Astrocyte (in vitro differentiated cells and primary cell): Measurements from ENCODE around the gene ZFAND6. TPM values are rescaled to one million over a fixed set of nuclear protein-coding genes. Genes with fewer than 3 reads are reported as not detected.
A peak's percentile ranks its signal among the peaks of the same experiment; 100 is the strongest.

Experiments used
- DNase-seq: peaks from one replicate; pipeline ENCODE4 v3.0.0-alpha.2; 2010; ENCODE audit warnings: low read depth
- FAIRE-seq: peaks from 2 replicates; lab custom pipeline; 2011; peaks lifted over from hg19 to GRCh38; lab: Jason Lieb, UNC
- H2AFZ ChIP-seq: 2 replicates; pipeline ENCODE4 v1.6.0; 2012; ENCODE audit warnings: low read depth, low read length, inconsistent platforms
- H3K27ac ChIP-seq: 2 replicates; pipeline ENCODE4 v1.5.1; 2011; ENCODE audit warnings: low read depth, low read length, inconsistent platforms
- H3K27me3 ChIP-seq: 2 replicates; pipeline ENCODE4 v1.6.0; 2011; ENCODE audit warnings: low read length, inconsistent platforms; ENCODE audit not compliant: insufficient read depth
- H3K36me3 ChIP-seq: 2 replicates; pipeline ENCODE4 v1.5.1; 2011; ENCODE audit warnings: low read length, inconsistent platforms; ENCODE audit not compliant: insufficient read depth
- H3K4me1 ChIP-seq: 2 replicates; pipeline ENCODE4 v1.5.1; 2011; ENCODE audit warnings: low read length, inconsistent platforms; ENCODE audit not compliant: insufficient read depth
- H3K4me2 ChIP-seq: 2 replicates; pipeline ENCODE4 v1.6.0; 2012; ENCODE audit warnings: low read length, inconsistent platforms
- H3K4me3 ChIP-seq: 2 replicates; pipeline ENCODE4 v1.5.1; 2011; ENCODE audit warnings: low read depth, mild to moderate bottlenecking, low read length, inconsistent platforms; ENCODE audit not compliant: insufficient read depth
- H3K79me2 ChIP-seq: 2 replicates; pipeline ENCODE4 v1.6.0; 2012; ENCODE audit warnings: mild to moderate bottlenecking, low read length, inconsistent platforms; ENCODE audit not compliant: insufficient read depth
- H3K9ac ChIP-seq: 2 replicates; pipeline ENCODE4 v1.6.0; 2012; ENCODE audit warnings: mild to moderate bottlenecking, low read length, inconsistent platforms
- H3K9me3 ChIP-seq: 2 replicates; pipeline ENCODE4 v1.5.1; 2012; ENCODE audit warnings: low read depth, mild to moderate bottlenecking, low read length, inconsistent platforms; ENCODE audit not compliant: insufficient read depth
- H4K20me1 ChIP-seq: 2 replicates; pipeline ENCODE4 v1.6.0; 2012; ENCODE audit warnings: low read length, inconsistent platforms; ENCODE audit not compliant: insufficient read depth
- H3K27ac Mint-ChIP-seq: one replicate; pipeline ENCODE4 v1.8.0; 2021; ENCODE audit warnings: mild to moderate bottlenecking, mixed read lengths; ENCODE audit not compliant: unreplicated experiment
- H3K27me3 Mint-ChIP-seq: one replicate; pipeline ENCODE4 v1.8.0; 2021; ENCODE audit warnings: low read depth, mixed read lengths; ENCODE audit not compliant: unreplicated experiment
- H3K36me3 Mint-ChIP-seq: one replicate; pipeline ENCODE4 v1.8.0; 2021; ENCODE audit warnings: low read depth, mixed read lengths; ENCODE audit not compliant: unreplicated experiment
- H3K4me1 Mint-ChIP-seq: one replicate; pipeline ENCODE4 v1.8.0; 2021; ENCODE audit warnings: low read depth, mixed read lengths; ENCODE audit not compliant: unreplicated experiment
- H3K4me3 Mint-ChIP-seq: one replicate; pipeline ENCODE4 v1.8.0; 2021; ENCODE audit warnings: mild to moderate bottlenecking, moderate library complexity, mixed read lengths; ENCODE audit not compliant: unreplicated experiment
- H3K9me3 Mint-ChIP-seq: one replicate; pipeline ENCODE4 v1.8.0; 2021; ENCODE audit warnings: mild to moderate bottlenecking, mixed read lengths; ENCODE audit not compliant: unreplicated experiment
- CTCF ChIP-seq: IDR thresholded peaks from 2 replicates; pipeline ENCODE4 v1.5.1; 2011; ENCODE audit warnings: low read depth, mild to moderate bottlenecking, inconsistent platforms, low read length, moderate library complexity; ENCODE audit not compliant: insufficient read depth
- EZH2 ChIP-seq: IDR thresholded peaks from 2 replicates; pipeline ENCODE4 v1.6.1; 2012; ENCODE audit warnings: mild to moderate bottlenecking, low read length, inconsistent platforms; ENCODE audit not compliant: insufficient read depth
- total RNA-seq: library from RNA; stranded (reverse); gene quantifications from 2 replicates; pipeline ENCODE4 v1.2.1, GENCODE V29; 2021

Gene ZFAND6
- total RNA-seq, 1 donor from 2014 or later: 70.0 TPM

- Histone ChIP-seq H3K79me2 (no peaks in the 10 kb centered on the region), H3K9me3 (no peaks in the 10 kb centered on the region), H3K36me3 (peaks cover 6% of the 10 kb centered on the region), H3K4me2 (peak overlapping the region; percentile 33), H3K4me3 (no peak overlapping the region), H3K9ac (no peak overlapping the region), H2AFZ (no peak overlapping the region), H4K20me1 (no peaks in the 10 kb centered on the region), H3K27ac (no peak overlapping the region), H3K27me3 (no peaks in the 10 kb centered on the region), H3K4me1 (peaks cover 17% of the 10 kb centered on the region)
- H3K4me1 Mint-ChIP-seq: peaks cover 15% of the 10 kb centered on the region
- no peak overlapping the region for H3K4me3 Mint-ChIP-seq
- TF ChIP-seq EZH2: no peak
- no peak for TF ChIP-seq CTCF
- H3K27ac Mint-ChIP-seq: no peak overlapping the region
- DNase-seq: no peak
- H3K36me3 Mint-ChIP-seq: peaks cover 57% of the 10 kb centered on the region
- no peak for FAIRE-seq
- no peaks in the 10 kb centered on the region for H3K27me3 Mint-ChIP-seq
- peaks cover 2% of the 10 kb centered on the region for H3K9me3 Mint-ChIP-seq
Observed at GRCh38 chr15:80183306-80183705, 123.8 kb downstream of the ZFAND6 start.

GRCh38 chr15:80183886-80184285 lies 124.4 kb downstream of the ZFAND6 start:
- Mint-ChIP-seq H3K4me1 (peaks cover 15% of the 10 kb centered on the region), H3K27me3 (no peaks in the 10 kb centered on the region), H3K4me3 (no peak overlapping the region), H3K9me3 (peaks cover 2% of the 10 kb centered on the region), H3K36me3 (peaks cover 54% of the 10 kb centered on the region), H3K27ac (no peak overlapping the region)
- H3K4me2 ChIP-seq: no peak overlapping the region
- no peak overlapping the region for H2AFZ ChIP-seq
- TF ChIP-seq CTCF (no peak), EZH2 (no peak)
- no peak overlapping the region for H3K27ac ChIP-seq
- no peaks in the 10 kb centered on the region for H3K27me3 ChIP-seq
- no peak overlapping the region for H3K4me3 ChIP-seq
- H3K4me1 ChIP-seq: peaks cover 17% of the 10 kb centered on the region
- FAIRE-seq (no peak), DNase-seq (no peak)
- no peaks in the 10 kb centered on the region for H3K9me3 ChIP-seq
- H3K79me2 ChIP-seq: no peaks in the 10 kb centered on the region
- no peaks in the 10 kb centered on the region for H4K20me1 ChIP-seq
- H3K9ac ChIP-seq: no peak overlapping the region
- peaks cover 6% of the 10 kb centered on the region for H3K36me3 ChIP-seq

- Histone ChIP-seq H3K4me1 (peaks cover 13% of the 10 kb centered on the region), H3K36me3 (peaks cover 6% of the 10 kb centered on the region), H3K27me3 (no peaks in the 10 kb centered on the region), H2AFZ (no peak overlapping the region), H3K27ac (no peak overlapping the region), H3K4me3 (no peak overlapping the region), H3K4me2 (no peak overlapping the region), H3K9ac (no peak overlapping the region), H3K9me3 (no peaks in the 10 kb centered on the region), H4K20me1 (no peaks in the 10 kb centered on the region), H3K79me2 (no peaks in the 10 kb centered on the region)
- FAIRE-seq (no peak), DNase-seq (no peak)
- Mint-ChIP-seq H3K36me3 (peaks cover 48% of the 10 kb centered on the region), H3K4me3 (no peak overlapping the region), H3K27ac (no peak overlapping the region), H3K27me3 (no peaks in the 10 kb centered on the region), H3K4me1 (peaks cover 9% of the 10 kb centered on the region), H3K9me3 (no peaks in the 10 kb centered on the region)
- no peak for TF ChIP-seq EZH2
- TF ChIP-seq CTCF: no peak
Observed at GRCh38 chr15:80184554-80184953, 125.1 kb downstream of the ZFAND6 start.
